K562 (cell line): Measurements from ENCODE around the gene PLAAT4. TPM values are rescaled to one million over a fixed set of nuclear protein-coding genes. Genes with fewer than 3 reads are reported as not detected.

Experiments used
- CREM ChIP-seq: IDR thresholded peaks from 2 replicates; pipeline ENCODE4 v1.6.1; 2014; ENCODE audit warnings: antibody characterized with exemption, low read depth
- E2F4 ChIP-seq: sonication (generic); formaldehyde crosslinking; IDR thresholded peaks from 2 replicates; pipeline ENCODE4 v1.8.0; 2022; ENCODE audit warnings: mild to moderate bottlenecking, low read depth, missing genetic modification reagents
- L3MBTL2 ChIP-seq: fragments of 450-650 bp; IDR thresholded peaks from 2 replicates; pipeline ENCODE4 v1.6.1; 2016; ENCODE audit warnings: mild to moderate bottlenecking, moderate library complexity
- MEIS2 ChIP-seq: fragments of 450-650 bp; IDR thresholded peaks from 2 replicates; pipeline ENCODE4 v1.6.1; 2014; ENCODE audit warnings: mild to moderate bottlenecking; ENCODE audit not compliant: partially characterized antibody
- RAD21 ChIP-seq, 2 experiments: fragments of 250-450 bp in 1 of 2; fragments of 450-650 bp in 1 of 2; sonication (Bioruptor Pico) in 1 of 2; formaldehyde crosslinking in 1 of 2; IDR thresholded peaks in 1 of 2; conservative IDR thresholded peaks in 1 of 2; 2 replicates each; pipeline versions ENCODE4 v1.4.0 to v1.8.0; 2020 to 2022; ENCODE audit warnings: mild to moderate bottlenecking in 2 of 2, moderate library complexity in 1 of 2
- RCOR1 ChIP-seq, 2 experiments: IDR thresholded peaks; 2 replicates each; pipeline ENCODE4 v1.6.1; 2012; ENCODE audit warnings: low read depth in 2 of 2, low read length in 2 of 2, borderline replicate concordance in 1 of 2, improper control_type of control experiment in 1 of 2
- REST ChIP-seq, 2 experiments: fragments of 450-650 bp; formaldehyde crosslinking in 1 of 2; IDR thresholded peaks; 2 replicates each; pipeline versions ENCODE4 v1.4.0 to v1.6.1; 2014 to 2020; ENCODE audit warnings: mild to moderate bottlenecking in 2 of 2, borderline replicate concordance in 1 of 2, low read depth in 1 of 2
- ZBTB2 ChIP-seq: fragments of 450-650 bp; IDR thresholded peaks from 2 replicates; pipeline ENCODE4 v1.6.1; 2016; ENCODE audit warnings: antibody characterized with exemption
- polyA plus RNA-seq, 8 experiments: library from polyadenylated mRNA; depleted of rRNA in 4 of 8; stranded (reverse) in 5 of 8; unstranded in 3 of 8; fragments of >200 nt; fragmentation: Nextera tagmentation in 2 of 8; fragmentation: Illumina TruSeq in 1 of 8; extraction: Ambion mirVana in 2 of 8; extraction: Trizol in 1 of 8; gene quantifications; 2 replicates each; pipeline versions ENCODE4 v1.2.1 to v1.2.3, GENCODE V29; 2011 to 2014; ENCODE audit warnings: inconsistent platforms in 1 of 8, missing spikeins in 1 of 8
- total RNA-seq, 7 experiments: library from RNA; depleted of rRNA in 6 of 7; stranded (reverse); fragments of >200 nt in 6 of 7; fragmentation: Illumina TruSeq in 2 of 7; extraction: Trizol in 2 of 7; gene quantifications; 2 replicates each; pipeline versions ENCODE4 v1.2.1 to v1.2.3, GENCODE V29; 2011 to 2021; ENCODE audit warnings: low replicate concordance in 1 of 7
- TF ChIP-seq, protein P1 (sequence below): fragments of 450-650 bp; formaldehyde crosslinking; IDR thresholded peaks from 2 replicates; pipeline ENCODE4 v1.4.0; 2020; ENCODE audit warnings: mild to moderate bottlenecking, moderate library complexity
- TF ChIP-seq, protein P2 (sequence below): IDR thresholded peaks from 2 replicates; pipeline ENCODE4 v1.6.1; 2011; ENCODE audit warnings: borderline replicate concordance, low read depth, mild to moderate bottlenecking, moderate library complexity, low read length; ENCODE audit not compliant: insufficient read depth, poor library complexity, severe bottlenecking

Gene PLAAT4
- total and polyA plus RNA-seq, 9 of the 15 experiments (the other 6 are each of a cell fraction or from before 2014, with no cell fraction given), result 0.54 to 3.0 (median 1.3) TPM; not detected in 1

DNA sequence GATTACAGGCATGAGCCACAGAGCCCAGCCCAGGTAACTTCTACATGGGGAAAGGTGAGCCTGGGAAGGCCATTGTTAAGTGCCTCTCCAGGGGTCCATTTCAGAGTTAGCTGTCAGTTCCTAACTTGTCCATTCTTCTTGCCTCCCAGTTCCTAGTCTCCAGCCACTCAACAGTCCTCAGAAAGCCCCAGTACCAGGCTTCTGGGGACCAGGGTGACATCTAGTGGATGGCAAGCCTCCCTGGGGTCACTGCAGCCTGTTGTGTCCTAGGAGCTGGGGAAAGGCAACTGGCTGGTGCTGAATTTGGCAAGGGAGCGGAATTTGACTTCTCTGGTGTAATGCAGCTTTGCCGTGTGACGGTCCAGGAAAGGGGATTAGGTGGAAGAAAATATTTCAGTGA, 28.6 kb upstream of the PLAAT4 start (continued):
- TF ChIP-seq CREM (0 out of 2 replicates have a peak, but pooled peaks have one; percentile 14), L3MBTL2 (0 out of 2 replicates have a peak, but pooled peaks have one; percentile 20), RAD21 (CRISPR knock-in tag; conservative IDR thresholded peaks at IDR 0.05 in 1 of 2, IDR thresholded peaks at IDR 0.05 in 1 of 2) (peak; percentile 88 to 92), REST (IDR thresholded peaks at IDR 0.05; ENCODE audit: borderline replicate concordance) (peak; percentile 85), REST (CRISPR knock-in tag; IDR thresholded peaks at IDR 0.05; ENCODE audit: low read depth) (no peak), ZBTB2 (no peak), E2F4 (CRISPR knock-in tag) (no peak), MEIS2 (peak; percentile 12), RCOR1 (IDR thresholded peaks at IDR 0.05; ENCODE audit: borderline replicate concordance in 1 of 2, low read depth in 2 of 2, low read length in 2 of 2) (peak in 1 of 2 experiments; percentile 37; a peak in 1 of 4 replicates)
- TF ChIP-seq, protein P1, sequence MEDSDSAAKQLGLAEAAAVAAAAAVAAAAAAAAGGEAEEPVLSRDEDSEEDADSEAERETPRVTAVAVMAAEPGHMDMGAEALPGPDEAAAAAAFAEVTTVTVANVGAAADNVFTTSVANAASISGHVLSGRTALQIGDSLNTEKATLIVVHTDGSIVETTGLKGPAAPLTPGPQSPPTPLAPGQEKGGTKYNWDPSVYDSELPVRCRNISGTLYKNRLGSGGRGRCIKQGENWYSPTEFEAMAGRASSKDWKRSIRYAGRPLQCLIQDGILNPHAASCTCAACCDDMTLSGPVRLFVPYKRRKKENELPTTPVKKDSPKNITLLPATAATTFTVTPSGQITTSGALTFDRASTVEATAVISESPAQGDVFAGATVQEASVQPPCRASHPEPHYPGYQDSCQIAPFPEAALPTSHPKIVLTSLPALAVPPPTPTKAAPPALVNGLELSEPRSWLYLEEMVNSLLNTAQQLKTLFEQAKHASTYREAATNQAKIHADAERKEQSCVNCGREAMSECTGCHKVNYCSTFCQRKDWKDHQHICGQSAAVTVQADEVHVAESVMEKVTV, result peak; percentile 84
- TF ChIP-seq, protein P2, sequence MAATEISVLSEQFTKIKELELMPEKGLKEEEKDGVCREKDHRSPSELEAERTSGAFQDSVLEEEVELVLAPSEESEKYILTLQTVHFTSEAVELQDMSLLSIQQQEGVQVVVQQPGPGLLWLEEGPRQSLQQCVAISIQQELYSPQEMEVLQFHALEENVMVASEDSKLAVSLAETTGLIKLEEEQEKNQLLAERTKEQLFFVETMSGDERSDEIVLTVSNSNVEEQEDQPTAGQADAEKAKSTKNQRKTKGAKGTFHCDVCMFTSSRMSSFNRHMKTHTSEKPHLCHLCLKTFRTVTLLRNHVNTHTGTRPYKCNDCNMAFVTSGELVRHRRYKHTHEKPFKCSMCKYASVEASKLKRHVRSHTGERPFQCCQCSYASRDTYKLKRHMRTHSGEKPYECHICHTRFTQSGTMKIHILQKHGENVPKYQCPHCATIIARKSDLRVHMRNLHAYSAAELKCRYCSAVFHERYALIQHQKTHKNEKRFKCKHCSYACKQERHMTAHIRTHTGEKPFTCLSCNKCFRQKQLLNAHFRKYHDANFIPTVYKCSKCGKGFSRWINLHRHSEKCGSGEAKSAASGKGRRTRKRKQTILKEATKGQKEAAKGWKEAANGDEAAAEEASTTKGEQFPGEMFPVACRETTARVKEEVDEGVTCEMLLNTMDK, result peak; percentile 35
